ENCODE data around the gene LYPD6B. TPM values are rescaled to one million over a fixed set of nuclear protein-coding genes. Genes with fewer than 3 reads are reported as not detected.

Gene LYPD6B
- total and polyA plus RNA-seq, 4 donors: 5.7 to 11.0 (median 8.9) TPM

DNA sequence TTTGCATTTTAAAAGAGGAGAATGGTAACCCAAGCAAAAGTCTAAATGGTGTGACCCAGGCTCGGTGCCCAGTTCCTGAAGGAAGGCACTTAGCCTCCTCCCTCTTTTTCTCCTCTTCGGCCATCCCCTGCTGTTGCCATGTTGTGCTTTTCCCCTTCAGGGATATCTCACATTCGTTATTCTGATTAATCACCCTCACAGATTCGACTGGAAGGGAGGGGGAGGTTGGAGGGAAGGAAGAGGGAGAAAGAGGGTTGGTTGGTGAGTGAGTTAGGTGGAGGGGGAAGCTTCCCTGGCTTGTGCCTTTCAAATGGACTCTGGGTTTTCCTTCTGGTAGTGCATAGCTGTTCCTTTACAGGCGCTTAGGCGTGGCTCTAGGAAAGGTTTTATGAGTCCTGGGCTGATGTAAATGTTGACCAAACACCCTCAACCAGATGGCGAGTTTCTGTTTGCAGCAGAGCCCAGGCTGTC lies 39.0 kb upstream of the LYPD6B start:
- Histone ChIP-seq H3K9me3 (ENCODE audit: control insufficient read depth, insufficient read depth, low read length) (no peaks in the 10 kb centered on the region), H3K36me3 (ENCODE audit: control insufficient read depth, insufficient read depth, low read length) (peaks cover 39% of the 10 kb centered on the region), H3K27me3 (ENCODE audit: control insufficient read depth, insufficient read depth, low read length) (no peaks in the 10 kb centered on the region), H3K27ac (ENCODE audit: low read depth, low read length) (no peak overlapping the region), H3K4me1 (ENCODE audit: control insufficient read depth, insufficient read depth, low read length) (peaks cover 27% of the 10 kb centered on the region), H3K4me3 (ENCODE audit: low read depth, low read length) (no peak overlapping the region)
- no CpG with 5 or more reads among the region's 7 CpGs for WGBS (ENCODE audit: insufficient coverage)
- DNase-seq (ENCODE audit: low read depth in 4 of 6, low spot score in 6 of 6): peak; percentile 36 to 85 (median 52)

DNA sequence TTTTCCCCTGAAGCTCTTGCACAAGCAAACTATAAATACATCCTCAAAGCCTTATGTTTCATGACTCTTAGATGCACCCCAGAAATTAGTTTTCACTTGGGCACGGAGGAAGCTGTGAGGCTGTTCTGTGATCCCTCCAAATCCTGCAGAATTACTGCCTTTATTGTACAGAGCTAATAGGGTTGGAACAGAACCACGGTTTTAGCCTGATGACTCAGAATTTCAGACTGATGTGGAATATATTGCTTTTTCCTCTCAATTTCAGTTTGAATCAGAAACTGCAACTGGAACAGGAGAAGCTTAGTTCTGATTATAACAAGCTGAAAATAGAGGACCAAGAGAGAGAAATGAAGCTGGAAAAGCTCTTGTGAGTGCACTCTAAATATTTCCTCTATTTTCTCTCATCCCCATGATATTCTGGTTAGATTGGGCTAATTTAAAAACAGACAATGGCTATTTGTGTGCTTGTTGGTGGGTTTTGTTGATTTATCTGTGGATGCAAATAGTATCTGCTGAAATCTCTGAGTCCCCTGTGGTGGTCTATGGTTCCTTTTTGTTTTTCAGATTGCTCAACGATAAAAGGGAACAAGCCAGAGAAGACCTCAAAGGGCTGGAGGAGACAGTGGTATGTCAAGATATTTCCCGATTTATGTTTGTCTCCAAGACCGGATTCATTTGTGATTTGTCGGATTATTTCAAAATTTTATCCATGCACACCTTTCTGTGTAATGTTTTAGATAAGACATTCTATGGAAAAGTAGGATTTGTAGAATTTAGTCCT lies 38.2 kb upstream of the LYPD6B start:
- Histone ChIP-seq H3K9me3 (ENCODE audit: control insufficient read depth, insufficient read depth, low read length) (no peaks in the 10 kb centered on the region), H3K27ac (ENCODE audit: low read depth, low read length) (no peak overlapping the region), H3K27me3 (ENCODE audit: control insufficient read depth, insufficient read depth, low read length) (no peaks in the 10 kb centered on the region), H3K4me3 (ENCODE audit: low read depth, low read length) (no peak overlapping the region), H3K36me3 (ENCODE audit: control insufficient read depth, insufficient read depth, low read length) (peaks cover 32% of the 10 kb centered on the region), H3K4me1 (ENCODE audit: control insufficient read depth, insufficient read depth, low read length) (peaks cover 27% of the 10 kb centered on the region)
- DNase-seq (ENCODE audit: low read depth in 4 of 6, low spot score in 6 of 6): peak in 1 of 6 donors; percentile 32
- 11% methylated on average over 1 of the region's 6 CpGs for WGBS (ENCODE audit: insufficient coverage)

DNA sequence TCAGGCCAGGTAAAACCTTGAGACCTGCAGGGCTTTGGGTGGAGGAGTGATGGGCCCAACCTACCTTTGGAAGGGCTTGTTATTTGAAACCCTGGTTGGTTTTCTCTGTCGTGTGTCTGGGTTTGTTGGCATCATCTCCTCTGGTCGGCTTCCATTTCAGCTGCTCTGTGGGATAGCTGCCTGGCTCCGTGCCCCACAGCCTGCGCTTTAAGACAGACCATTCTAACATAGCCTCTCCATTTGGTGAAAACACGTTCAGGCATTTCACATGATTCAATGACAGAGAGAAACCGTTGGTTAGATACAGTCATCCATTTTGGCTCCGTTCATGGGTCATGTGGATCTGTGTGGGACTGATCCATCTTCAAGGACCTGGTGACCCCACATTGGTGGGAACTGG lies 37.0 kb upstream of the LYPD6B start:
- DNase-seq (ENCODE audit: low read depth in 4 of 6, low spot score in 6 of 6): no peak
- Histone ChIP-seq H3K36me3 (ENCODE audit: control insufficient read depth, insufficient read depth, low read length) (peaks cover 31% of the 10 kb centered on the region), H3K4me3 (ENCODE audit: low read depth, low read length) (no peak overlapping the region), H3K4me1 (ENCODE audit: control insufficient read depth, insufficient read depth, low read length) (peaks cover 27% of the 10 kb centered on the region), H3K27me3 (ENCODE audit: control insufficient read depth, insufficient read depth, low read length) (no peaks in the 10 kb centered on the region), H3K27ac (ENCODE audit: low read depth, low read length) (no peak overlapping the region), H3K9me3 (ENCODE audit: control insufficient read depth, insufficient read depth, low read length) (no peaks in the 10 kb centered on the region)
- 58% methylated on average over 7 of the region's 7 CpGs for WGBS (ENCODE audit: insufficient coverage)

DNA sequence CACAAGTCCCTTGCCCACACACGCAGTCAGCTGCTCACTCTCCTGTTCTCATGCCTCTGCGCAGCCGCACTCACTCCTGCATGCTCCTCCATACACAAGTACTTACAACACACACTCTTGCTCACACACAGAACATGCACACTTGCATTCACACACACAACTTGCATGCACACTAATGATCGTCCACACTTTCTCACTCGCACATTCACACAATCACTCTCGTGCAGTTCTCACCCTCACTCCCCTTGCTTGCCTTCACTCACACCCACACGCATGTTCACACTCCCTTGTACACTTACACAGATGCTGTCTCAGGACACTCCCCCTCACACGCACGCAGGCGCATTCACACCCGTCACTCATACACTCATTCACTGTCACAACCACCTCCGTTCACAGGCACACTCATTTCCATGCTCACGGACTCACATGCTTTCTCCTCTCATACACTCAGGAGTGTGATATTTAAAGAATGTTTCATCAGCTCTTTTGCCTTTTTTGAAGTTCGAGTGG lies 36.1 kb upstream of the LYPD6B start:
- Histone ChIP-seq H3K27me3 (ENCODE audit: control insufficient read depth, insufficient read depth, low read length) (no peaks in the 10 kb centered on the region), H3K36me3 (ENCODE audit: control insufficient read depth, insufficient read depth, low read length) (peaks cover 34% of the 10 kb centered on the region), H3K4me3 (ENCODE audit: low read depth, low read length) (no peak overlapping the region), H3K4me1 (ENCODE audit: control insufficient read depth, insufficient read depth, low read length) (peaks cover 27% of the 10 kb centered on the region), H3K9me3 (ENCODE audit: control insufficient read depth, insufficient read depth, low read length) (no peaks in the 10 kb centered on the region), H3K27ac (ENCODE audit: low read depth, low read length) (no peak overlapping the region)
- WGBS (ENCODE audit: insufficient coverage): 97% methylated on average over 11 of the region's 14 CpGs
- no peak for DNase-seq (ENCODE audit: low read depth in 4 of 6, low spot score in 6 of 6)

DNA sequence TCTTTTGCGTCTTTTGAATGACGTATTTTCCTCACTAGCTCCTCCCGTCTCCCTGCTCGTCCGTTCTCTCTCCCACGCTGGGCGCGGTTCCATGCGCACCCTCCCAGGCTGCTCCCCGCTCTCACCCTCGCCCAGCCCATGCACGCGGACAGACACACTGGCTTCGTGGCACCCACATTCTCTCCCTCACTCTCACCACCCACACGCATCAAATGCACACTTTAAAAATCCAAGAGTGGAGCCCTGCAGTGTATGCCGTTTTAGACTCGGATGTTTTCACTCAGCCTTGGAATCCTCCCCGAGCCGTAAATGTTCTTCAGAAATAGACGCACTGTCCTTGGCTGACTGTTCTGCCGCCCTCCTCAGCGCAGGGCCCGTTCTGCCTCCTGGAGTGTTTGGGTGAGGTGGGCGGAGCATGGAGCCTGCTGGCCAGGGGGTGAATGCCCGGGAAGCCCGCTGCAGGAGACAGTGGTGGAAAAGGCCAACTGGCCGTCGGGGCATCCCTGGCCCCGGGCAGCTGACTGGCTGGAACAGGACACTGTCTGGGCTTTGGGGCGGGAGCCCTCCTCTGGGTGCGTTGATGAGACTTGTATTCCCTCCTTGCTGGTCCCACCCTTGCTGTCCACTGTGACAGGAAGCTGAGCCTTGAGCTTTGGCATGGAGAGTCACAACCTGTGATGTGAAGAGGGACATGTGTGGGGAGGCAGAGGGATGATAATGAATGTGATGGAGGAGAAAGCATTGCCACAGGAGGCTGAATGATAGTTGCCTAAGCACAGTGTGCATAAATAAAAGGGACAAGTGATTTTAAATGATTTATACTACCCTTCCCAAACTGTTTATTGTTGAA lies 35.4 kb upstream of the LYPD6B start:
- peaks cover 22% of the 10 kb centered on the region for H3K4me1 ChIP-seq (ENCODE audit: control insufficient read depth, insufficient read depth, low read length)
- H3K4me3 ChIP-seq (ENCODE audit: low read depth, low read length): no peak overlapping the region
- peaks cover 37% of the 10 kb centered on the region for H3K36me3 ChIP-seq (ENCODE audit: control insufficient read depth, insufficient read depth, low read length)
- no peaks in the 10 kb centered on the region for H3K27me3 ChIP-seq (ENCODE audit: control insufficient read depth, insufficient read depth, low read length)
- no peak overlapping the region for H3K27ac ChIP-seq (ENCODE audit: low read depth, low read length)
- DNase-seq (ENCODE audit: low read depth in 4 of 6, low spot score in 6 of 6): no peak
- WGBS (ENCODE audit: insufficient coverage): 92% methylated on average over 31 of the region's 31 CpGs
- H3K9me3 ChIP-seq (ENCODE audit: control insufficient read depth, insufficient read depth, low read length): no peaks in the 10 kb centered on the region

DNA sequence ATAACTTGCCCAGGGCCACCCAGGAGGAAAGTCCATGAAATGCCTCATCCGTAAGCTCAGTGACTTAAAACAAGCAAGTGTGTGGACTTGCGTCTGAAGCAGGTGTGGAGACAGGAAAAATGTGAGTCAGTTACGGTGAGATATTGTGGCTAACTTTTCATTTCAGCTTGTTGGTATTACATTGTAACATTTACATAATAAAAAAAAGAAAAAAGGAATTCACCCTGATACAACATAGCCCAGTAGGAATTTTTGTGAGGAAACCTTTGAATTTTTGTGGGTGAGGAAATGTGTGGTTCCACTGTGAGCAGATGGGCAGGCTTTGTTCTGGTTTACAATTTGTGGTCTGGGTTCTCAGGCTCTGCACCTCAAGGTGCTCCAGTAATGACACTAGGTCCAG lies 33.7 kb upstream of the LYPD6B start:
- 86% methylated on average over 1 of the region's 3 CpGs for WGBS (ENCODE audit: insufficient coverage)
- Histone ChIP-seq H3K4me1 (ENCODE audit: control insufficient read depth, insufficient read depth, low read length) (peaks cover 9% of the 10 kb centered on the region), H3K9me3 (ENCODE audit: control insufficient read depth, insufficient read depth, low read length) (no peaks in the 10 kb centered on the region), H3K36me3 (ENCODE audit: control insufficient read depth, insufficient read depth, low read length) (peaks cover 39% of the 10 kb centered on the region), H3K27me3 (ENCODE audit: control insufficient read depth, insufficient read depth, low read length) (no peaks in the 10 kb centered on the region), H3K4me3 (ENCODE audit: low read depth, low read length) (no peak overlapping the region), H3K27ac (ENCODE audit: low read depth, low read length) (no peak overlapping the region)
- no peak for DNase-seq (ENCODE audit: low read depth in 4 of 6, low spot score in 6 of 6)

DNA sequence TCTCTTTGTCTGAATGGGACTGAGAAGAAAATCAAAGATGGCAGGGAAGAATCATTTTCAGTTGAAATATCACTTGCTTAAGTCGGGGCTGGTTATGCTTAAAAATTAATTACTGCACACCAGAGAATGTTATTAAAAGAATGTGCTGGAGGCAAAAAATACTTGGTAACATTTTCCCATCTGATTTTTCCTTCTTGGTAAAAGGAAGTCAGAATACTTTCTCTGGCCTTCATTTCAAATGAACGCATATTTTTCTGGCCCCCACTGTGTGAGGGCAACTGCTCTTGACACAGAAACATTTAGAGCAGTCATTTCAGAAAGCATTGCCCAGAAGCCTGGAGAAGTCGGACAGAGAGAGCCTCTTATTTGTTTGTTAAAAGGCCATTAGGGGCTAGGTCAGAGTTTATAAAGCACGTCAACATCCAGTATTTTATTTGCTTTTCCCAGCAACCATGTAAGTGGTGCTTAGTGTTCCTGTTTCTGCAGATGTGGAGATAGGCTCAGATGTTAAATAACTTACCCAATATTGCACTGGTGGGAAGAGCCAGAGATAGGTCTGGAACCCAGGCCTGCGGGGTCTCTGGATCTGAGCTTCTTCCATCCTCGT lies 32.9 kb upstream of the LYPD6B start:
- Histone ChIP-seq H3K27me3 (ENCODE audit: control insufficient read depth, insufficient read depth, low read length) (no peaks in the 10 kb centered on the region), H3K9me3 (ENCODE audit: control insufficient read depth, insufficient read depth, low read length) (no peaks in the 10 kb centered on the region), H3K4me1 (ENCODE audit: control insufficient read depth, insufficient read depth, low read length) (peaks cover 7% of the 10 kb centered on the region), H3K27ac (ENCODE audit: low read depth, low read length) (no peak overlapping the region), H3K4me3 (ENCODE audit: low read depth, low read length) (no peak overlapping the region), H3K36me3 (ENCODE audit: control insufficient read depth, insufficient read depth, low read length) (peaks cover 46% of the 10 kb centered on the region)
- peak in 1 of 6 donors; percentile 46 for DNase-seq (ENCODE audit: low read depth in 4 of 6, low spot score in 6 of 6)
- WGBS (ENCODE audit: insufficient coverage): 79% methylated on average over 3 of the region's 6 CpGs

DNA sequence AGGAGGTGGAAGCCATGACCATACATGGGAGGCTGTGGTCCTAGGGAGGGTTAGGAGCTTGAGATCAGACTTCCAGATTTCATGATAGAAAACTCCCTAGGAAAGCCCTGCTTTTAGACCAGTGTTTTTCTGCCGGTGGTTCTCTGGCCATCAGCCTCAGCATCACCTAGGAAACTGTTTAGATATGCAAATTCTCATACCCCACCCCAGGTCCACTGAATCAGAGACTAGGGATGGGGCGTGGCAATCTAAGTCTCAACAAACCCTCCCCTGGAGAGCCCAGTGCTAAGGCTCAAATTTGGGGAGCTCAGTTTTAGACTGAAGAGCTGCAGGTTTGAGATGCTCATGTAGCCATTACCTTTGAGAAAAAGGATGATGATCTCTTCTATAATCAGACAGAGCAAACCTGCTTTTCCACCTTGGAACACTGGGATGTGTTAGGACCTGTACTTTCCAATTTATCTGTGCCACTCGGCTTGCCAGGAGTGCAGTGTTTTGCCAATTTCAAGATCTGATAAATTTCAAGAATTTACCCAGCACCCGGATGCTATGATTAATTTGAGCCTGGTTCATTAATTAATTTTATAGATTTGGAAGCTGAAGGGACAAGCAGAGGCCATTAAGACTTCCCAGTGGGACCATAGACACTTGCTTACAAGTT lies 31.5 kb upstream of the LYPD6B start:
- Histone ChIP-seq H3K27ac (ENCODE audit: low read depth, low read length) (no peak overlapping the region), H3K36me3 (ENCODE audit: control insufficient read depth, insufficient read depth, low read length) (peaks cover 47% of the 10 kb centered on the region), H3K4me1 (ENCODE audit: control insufficient read depth, insufficient read depth, low read length) (peaks cover 4% of the 10 kb centered on the region), H3K4me3 (ENCODE audit: low read depth, low read length) (no peak overlapping the region), H3K27me3 (ENCODE audit: control insufficient read depth, insufficient read depth, low read length) (no peaks in the 10 kb centered on the region), H3K9me3 (ENCODE audit: control insufficient read depth, insufficient read depth, low read length) (no peaks in the 10 kb centered on the region)
- no peak for DNase-seq (ENCODE audit: low read depth in 4 of 6, low spot score in 6 of 6)
- WGBS (ENCODE audit: insufficient coverage): 31% methylated on average over 2 of the region's 4 CpGs

DNA sequence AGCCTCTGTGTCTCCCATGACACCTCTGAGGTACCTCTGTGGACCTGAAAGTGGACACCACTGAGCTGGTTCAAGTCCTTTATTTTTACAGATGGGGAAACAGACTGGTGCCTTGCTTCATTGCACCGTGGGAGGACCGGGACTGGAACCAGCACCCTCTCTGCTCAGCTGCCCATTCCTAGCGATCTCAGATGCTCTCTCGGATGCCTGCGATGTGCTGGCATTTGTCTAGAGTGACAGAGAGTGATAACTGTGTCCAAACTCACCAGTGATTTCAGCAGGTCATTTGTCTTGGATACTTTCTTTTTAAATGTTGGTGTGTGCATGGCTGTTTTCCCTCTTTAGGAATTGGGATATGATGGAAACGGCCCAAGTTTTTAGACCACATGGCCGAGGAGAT lies 30.1 kb upstream of the LYPD6B start:
- DNase-seq (ENCODE audit: low read depth in 4 of 6, low spot score in 6 of 6): no peak
- H3K36me3 ChIP-seq (ENCODE audit: control insufficient read depth, insufficient read depth, low read length): peaks cover 45% of the 10 kb centered on the region
- 77% methylated on average over 5 of the region's 7 CpGs for WGBS (ENCODE audit: insufficient coverage)
- no peak overlapping the region for H3K4me3 ChIP-seq (ENCODE audit: low read depth, low read length)
- H3K27me3 ChIP-seq (ENCODE audit: control insufficient read depth, insufficient read depth, low read length): no peaks in the 10 kb centered on the region
- no peak overlapping the region for H3K27ac ChIP-seq (ENCODE audit: low read depth, low read length)
- no peaks in the 10 kb centered on the region for H3K9me3 ChIP-seq (ENCODE audit: control insufficient read depth, insufficient read depth, low read length)
- peaks cover 4% of the 10 kb centered on the region for H3K4me1 ChIP-seq (ENCODE audit: control insufficient read depth, insufficient read depth, low read length)

Measured in spinal cord (tissue), 10 donors.